Fibroblast of peridontal ligament (primary cell): Measurements from ENCODE around the gene SHISA7.
"Not testable (repeated sequence)": the region's sequence is repeated elsewhere in the genome, so short reads cannot be mapped to it uniquely, and the experiment has no call there.

Source experiments
- DNase-seq: peaks from one replicate; pipeline ENCODE4 v3.0.0-alpha.2; 2010; ENCODE audit errors: extremely low read depth

Gene SHISA7

DNA sequence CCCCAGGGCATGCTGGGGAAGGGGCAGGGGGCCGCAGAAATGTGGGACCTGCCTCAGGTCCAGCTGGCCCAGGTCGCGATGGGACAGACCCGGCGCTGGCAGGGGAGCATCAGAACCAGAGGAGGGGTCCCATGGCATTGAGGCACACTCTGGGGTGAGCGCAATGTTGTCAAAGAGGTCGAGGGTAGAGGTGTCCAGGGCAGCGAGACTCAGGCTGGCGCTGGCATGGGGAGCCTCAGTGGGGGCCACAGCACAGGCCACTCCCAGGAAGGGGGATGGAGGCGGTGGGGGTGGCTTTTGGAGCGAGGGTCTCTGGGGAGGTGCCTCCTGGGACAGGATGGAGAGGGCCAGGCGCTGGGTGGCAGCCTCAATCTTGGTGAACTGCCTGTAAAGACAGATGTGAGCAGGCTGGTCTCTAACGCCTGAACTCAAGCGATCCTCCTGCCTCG is 20.5 kb upstream of the SHISA7 start:
- DNase-seq: no peak

- no peak for DNase-seq
These were observed 19.6 kb upstream of the SHISA7 start for GRCh38 chr19:55462722-55463121.

- DNase-seq: peak; percentile 54
These were observed 19.0 kb upstream of the SHISA7 start for GRCh38 chr19:55461974-55462626.

DNA sequence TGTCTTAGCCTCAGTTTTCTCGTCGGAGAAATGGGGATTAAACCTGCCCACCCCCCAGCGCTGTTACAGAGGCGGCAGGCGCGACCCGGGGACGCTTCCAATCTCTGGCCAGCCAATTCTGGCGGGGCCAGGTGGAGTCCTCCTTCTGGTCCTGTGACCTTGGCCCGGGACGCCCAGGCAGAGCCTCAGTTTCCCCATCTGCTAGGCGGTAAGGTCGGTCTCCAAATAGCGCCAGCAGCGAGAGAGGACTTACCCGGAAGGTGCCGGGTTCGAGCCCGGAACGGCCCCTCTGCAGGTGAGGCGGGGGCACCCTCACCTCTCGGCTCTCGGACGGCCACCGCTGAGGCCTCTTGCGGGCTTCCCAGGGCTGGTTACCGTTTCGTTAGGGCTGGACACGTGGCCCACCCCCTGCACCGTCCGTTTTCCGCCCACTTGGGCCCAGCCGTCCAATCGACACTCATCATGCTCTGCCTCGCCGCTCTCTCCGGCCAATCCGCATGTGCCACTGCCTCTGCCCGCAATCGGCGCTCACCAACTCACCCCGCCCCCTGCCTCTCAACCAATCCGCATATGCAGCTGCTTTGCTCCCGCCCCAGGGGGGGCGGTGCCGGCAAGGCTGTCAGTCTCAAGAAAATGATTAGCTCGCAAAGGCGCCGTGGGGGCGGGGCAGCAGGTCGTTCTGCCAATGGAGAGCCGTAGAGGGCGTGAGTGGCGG is 18.3 kb upstream of the SHISA7 start, which contains the start of gene ISOC2:
Gene ISOC2, minus strand, starts transcription at position 384 of the 715 bp plus-strand sequence. CDS start 5,156 bp downstream, outside the sequence.
- DNase-seq: peak; percentile 99

- peak; percentile 83 for DNase-seq
These were observed 17.7 kb upstream of the SHISA7 start for GRCh38 chr19:55460670-55461258.

GRCh38 chr19:55459950-55460657 is 17.0 kb upstream of the SHISA7 start:
- peak; percentile 52 for DNase-seq

GRCh38 chr19:55459551-55459949 is 16.4 kb upstream of the SHISA7 start:
- DNase-seq: no peak

- no peak for DNase-seq
These were observed 14.8 kb upstream of the SHISA7 start for GRCh38 chr19:55457683-55458457.

DNA sequence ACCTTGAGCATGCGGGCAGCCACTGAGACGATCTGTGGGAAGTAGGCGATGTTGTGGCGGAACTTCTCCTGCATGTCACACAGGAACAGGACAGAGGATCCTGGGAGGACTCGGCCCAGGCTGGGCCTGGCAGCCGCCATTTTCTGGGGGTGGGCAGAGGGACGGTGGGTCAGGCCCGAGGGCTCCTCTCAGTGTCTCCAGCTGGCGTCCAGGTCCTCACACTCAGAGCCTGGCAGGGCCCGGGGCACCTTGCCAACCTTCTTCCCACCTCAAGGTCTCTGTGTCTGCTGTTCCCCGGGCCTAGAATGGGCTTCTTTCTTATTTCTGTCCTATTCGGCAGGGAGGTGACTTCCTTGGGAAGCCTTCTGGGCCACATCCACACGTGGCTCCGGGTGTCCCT is 13.2 kb upstream of the SHISA7 start:
- no peak for DNase-seq

DNA sequence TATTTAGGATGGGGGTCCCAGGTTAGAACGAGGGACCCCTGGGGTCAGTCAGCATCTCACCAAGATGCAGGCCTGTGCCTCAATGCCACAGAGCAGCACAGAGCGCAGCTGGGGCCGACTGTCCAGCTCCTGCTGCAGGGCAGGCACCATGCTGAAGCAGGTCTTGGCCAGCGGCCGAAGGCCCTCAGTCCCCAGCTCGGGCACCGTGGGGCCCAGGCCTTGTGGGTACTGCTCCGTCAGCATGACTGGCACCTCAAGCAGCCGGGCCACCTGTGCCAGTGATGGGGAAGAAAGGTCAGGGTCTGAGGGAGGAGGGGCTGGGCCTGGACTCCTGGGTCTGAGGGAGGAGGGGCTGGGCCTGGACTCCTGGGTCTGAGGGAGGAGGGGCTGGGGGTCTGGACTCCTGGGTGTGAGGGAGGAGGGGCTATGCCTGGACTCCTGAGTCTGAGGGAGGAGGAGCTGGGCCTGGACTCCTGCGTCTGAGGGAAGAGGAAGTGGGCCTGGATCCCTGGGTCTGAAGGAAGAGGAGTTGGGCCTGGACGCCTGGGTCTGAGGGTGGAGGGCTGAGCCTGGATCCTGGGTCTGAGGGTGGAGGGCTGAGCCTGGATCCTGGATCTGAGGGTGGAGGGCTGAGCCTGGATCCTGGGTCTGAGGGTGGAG is 12.6 kb upstream of the SHISA7 start:
- no peak for DNase-seq

GRCh38 chr19:55454787-55455243 is 11.7 kb upstream of the SHISA7 start:
- peak; percentile 24 for DNase-seq

GRCh38 chr19:55453511-55454260 is 10.6 kb upstream of the SHISA7 start:
- no peak for DNase-seq

DNA sequence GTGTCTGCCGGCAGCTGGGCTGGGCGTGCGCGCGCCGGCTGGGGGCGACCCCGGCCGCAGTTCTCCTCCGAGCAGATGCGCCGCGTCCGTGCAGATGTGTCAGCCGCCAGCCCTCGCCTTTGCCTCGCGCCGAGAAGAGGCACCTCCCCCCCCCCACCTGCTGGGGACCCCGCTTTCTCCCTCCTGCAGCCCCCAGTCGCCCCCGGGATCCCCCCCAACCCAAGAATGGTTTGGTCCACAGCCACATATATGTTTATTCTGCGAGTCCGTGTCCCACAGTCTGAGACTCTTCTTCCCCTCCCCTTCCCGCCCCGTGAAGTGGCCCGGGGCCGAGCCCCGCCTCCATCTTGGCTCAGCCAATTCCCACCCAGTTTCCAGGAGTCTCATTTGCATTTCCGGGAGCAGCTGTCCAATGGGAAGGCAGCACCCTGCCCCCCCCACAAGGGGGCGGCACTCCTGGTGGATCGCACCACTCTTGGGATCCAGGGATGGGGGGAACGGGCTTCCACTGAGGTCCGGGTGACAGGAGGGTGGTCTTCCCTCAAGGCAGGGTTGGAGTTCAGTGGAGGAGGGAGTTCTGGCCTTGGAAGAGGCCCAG is 9.7 kb upstream of the SHISA7 start:
- peak; percentile 28 for DNase-seq

- DNase-seq: no peak
These were observed 9.1 kb upstream of the SHISA7 start for GRCh38 chr19:55451965-55452748.

GRCh38 chr19:55451163-55451964 is 8.3 kb upstream of the SHISA7 start:
- no peak for DNase-seq

DNA sequence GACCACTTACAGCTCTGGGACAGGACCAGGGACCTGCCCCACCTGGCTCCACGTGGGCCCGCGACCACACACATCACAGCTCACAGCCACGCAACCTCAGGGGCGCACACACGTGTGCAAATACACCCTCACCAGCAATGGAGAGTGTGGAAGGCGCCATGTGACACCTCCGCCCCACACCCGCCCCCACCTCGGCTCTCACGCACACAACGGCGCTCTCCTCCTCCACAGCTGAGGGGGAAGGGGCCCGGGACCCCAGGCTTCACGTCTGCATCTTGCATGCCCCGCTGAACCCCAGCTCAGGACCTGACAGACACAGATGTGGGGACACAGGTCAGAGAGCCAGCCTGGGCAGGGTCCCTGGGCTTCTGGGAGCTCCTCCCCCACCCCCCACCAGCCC is 6.4 kb upstream of the SHISA7 start:
- no peak for DNase-seq

- not testable (repeated sequence) for DNase-seq
These were observed 5.0 kb upstream of the SHISA7 start for GRCh38 chr19:55448175-55448490.
